Nephron (organoid): Measurements from ENCODE around the gene SLC39A13.

Experiments used
- H3K27ac Mint-ChIP-seq, 3 experiments: 2 replicates each; pipeline ENCODE4 v1.8.0; 2020; ENCODE audit warnings: mixed read lengths in 3 of 3, mild to moderate bottlenecking in 2 of 3, moderate library complexity in 1 of 3
- H3K27me3 Mint-ChIP-seq: 2 replicates; pipeline ENCODE4 v1.8.0; 2021; ENCODE audit warnings: low read depth, mild to moderate bottlenecking, moderate library complexity, mixed read lengths
- H3K36me3 Mint-ChIP-seq: 2 replicates; pipeline ENCODE4 v1.8.0; 2020; ENCODE audit warnings: low read depth, mixed read lengths
- H3K4me1 Mint-ChIP-seq: 2 replicates; pipeline ENCODE4 v1.8.0; 2020; ENCODE audit warnings: mixed read lengths
- H3K4me3 Mint-ChIP-seq, 3 experiments: 2 replicates each; pipeline ENCODE4 v1.8.0; 2020; ENCODE audit warnings: mild to moderate bottlenecking in 3 of 3, mixed read lengths in 3 of 3, moderate library complexity in 2 of 3
- H3K9me3 Mint-ChIP-seq: 2 replicates; pipeline ENCODE4 v1.8.0; 2020; ENCODE audit warnings: mixed read lengths
- TF ChIP-seq, protein P1 (sequence below), 3 experiments: fragments of 200-600 bp; sonication (generic); IDR thresholded peaks; one replicate each; pipeline ENCODE4 v1.5.0; 2021; ENCODE audit warnings: antibody characterized with exemption in 3 of 3; ENCODE audit not compliant: unreplicated experiment in 3 of 3

The SLC39A13 gene

DNA sequence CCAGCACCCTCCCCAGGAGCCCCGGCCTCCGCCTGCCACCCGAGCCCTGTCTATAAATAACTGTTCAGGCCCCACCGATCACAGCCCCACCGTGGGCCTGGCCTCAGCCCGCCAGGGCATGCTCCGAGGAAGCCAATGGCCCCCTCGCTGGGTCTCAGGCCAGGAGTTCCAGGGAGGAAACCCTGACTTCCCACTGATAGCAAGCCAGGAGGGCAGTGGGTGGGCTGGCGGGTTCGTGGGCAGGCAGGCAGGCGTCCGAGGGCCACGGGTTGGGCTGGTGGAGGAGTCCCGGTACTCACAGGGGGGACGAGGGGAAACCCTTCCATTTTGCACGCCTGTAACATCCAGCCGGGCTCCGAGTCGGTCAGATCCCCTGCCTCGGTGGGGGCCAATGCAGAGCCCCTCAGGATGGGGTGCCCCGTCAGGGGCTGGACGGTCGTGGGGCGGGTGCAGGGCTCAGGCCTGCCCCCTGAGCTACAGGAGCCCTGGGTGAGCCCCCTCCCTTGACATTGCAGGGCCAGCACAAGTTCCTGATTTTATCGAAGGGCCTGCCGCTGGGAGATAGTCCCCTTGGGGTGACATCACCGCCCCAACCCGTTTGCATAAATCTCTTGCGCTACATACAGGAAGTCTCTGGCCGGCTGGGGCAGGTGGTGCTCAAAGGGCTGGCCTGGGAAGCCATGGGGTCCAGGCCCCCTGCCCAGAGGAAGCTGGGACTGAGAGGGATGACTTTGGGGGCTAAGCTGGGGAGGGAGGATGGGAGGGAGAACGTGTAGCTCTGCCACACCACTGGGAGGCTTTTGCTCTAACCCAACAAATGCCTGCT is 30.2 kb upstream of the SLC39A13 start, which contains the start of gene SPI1:
SPI1 (minus strand) TSS at position 538 of the 826 bp plus-strand sequence; CDS start at position 344, 194 bp downstream.
- Mint-ChIP-seq H3K4me3 (no peak within 1 kb of the TSS), H3K36me3 (no peaks in the 10 kb centered on the region), H3K27me3 (no peaks in the 10 kb centered on the region), H3K9me3 (no peaks in the 10 kb centered on the region), H3K27ac (no peak within 1 kb of the TSS), H3K4me1 (no peaks in the 10 kb centered on the region)
- TF ChIP-seq, protein P1, sequence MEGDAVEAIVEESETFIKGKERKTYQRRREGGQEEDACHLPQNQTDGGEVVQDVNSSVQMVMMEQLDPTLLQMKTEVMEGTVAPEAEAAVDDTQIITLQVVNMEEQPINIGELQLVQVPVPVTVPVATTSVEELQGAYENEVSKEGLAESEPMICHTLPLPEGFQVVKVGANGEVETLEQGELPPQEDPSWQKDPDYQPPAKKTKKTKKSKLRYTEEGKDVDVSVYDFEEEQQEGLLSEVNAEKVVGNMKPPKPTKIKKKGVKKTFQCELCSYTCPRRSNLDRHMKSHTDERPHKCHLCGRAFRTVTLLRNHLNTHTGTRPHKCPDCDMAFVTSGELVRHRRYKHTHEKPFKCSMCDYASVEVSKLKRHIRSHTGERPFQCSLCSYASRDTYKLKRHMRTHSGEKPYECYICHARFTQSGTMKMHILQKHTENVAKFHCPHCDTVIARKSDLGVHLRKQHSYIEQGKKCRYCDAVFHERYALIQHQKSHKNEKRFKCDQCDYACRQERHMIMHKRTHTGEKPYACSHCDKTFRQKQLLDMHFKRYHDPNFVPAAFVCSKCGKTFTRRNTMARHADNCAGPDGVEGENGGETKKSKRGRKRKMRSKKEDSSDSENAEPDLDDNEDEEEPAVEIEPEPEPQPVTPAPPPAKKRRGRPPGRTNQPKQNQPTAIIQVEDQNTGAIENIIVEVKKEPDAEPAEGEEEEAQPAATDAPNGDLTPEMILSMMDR (IDR thresholded peaks at IDR 0.05; ENCODE audit: unreplicated experiment in 3 of 3), result no peak

DNA sequence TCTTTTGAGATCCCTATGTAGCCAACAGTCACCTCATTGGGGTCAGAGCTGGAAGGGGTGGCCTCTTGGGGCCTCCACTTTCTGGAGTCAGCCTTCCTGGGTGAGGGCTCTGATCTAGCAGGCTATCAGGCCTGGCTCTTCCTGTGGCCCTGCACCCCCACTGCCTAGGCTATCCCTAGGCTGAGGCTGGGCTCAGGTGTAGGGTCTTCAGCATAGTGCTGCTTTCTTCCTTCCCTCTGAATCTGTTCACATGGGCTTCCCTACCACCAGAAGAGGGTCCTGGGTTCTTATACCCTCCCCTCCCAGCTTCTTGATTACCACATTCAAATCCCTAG is 29.6 kb upstream of the SLC39A13 start:
- Mint-ChIP-seq H3K27ac (no peak overlapping the region), H3K27me3 (no peaks in the 10 kb centered on the region), H3K4me3 (no peak overlapping the region), H3K9me3 (no peaks in the 10 kb centered on the region), H3K4me1 (no peaks in the 10 kb centered on the region), H3K36me3 (no peaks in the 10 kb centered on the region)
- TF ChIP-seq, protein P1 (IDR thresholded peaks at IDR 0.05; ENCODE audit: unreplicated experiment in 3 of 3), result no peak

DNA sequence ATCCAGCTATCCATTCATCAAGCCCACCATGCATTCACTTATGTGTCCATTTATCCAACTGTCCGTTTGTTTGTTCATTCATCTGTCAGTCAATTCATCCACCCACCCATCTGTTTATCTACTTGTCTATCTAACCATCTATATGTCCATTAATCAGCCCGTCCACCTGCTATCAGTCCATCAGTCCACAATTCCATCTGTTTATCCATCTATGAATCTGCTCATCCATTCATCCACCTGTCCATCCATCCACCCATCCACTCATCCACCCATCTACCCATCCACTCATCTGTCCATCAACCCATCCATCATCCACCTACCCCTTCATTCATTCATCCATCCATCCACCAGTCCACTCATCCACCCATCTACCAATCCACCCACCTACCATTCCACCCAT is 29.1 kb upstream of the SLC39A13 start:
- Mint-ChIP-seq H3K4me3 (no peak overlapping the region), H3K27ac (no peak overlapping the region), H3K4me1 (no peaks in the 10 kb centered on the region), H3K27me3 (no peaks in the 10 kb centered on the region), H3K9me3 (no peaks in the 10 kb centered on the region), H3K36me3 (no peaks in the 10 kb centered on the region)
- TF ChIP-seq, protein P1 (IDR thresholded peaks at IDR 0.05; ENCODE audit: unreplicated experiment in 3 of 3), result no peak

DNA sequence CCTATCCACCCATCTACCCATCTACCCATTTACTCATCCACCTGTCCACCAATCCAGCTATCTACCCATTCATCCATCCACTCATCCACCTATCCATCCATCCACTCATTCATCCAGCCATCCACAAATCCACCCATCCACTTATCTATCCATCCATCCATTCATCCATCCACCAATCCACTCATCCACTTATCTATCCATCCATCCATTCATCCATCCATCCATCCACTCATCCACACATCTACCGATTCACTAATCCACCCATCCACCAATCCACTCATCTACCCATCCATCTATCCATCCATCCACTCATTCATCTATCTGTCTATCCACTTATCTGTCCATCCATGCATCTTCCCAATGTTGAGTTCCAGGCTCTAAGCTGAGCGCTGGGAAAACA is 28.3 kb upstream of the SLC39A13 start:
- H3K9me3 Mint-ChIP-seq, result no peaks in the 10 kb centered on the region
- no peak overlapping the region for H3K27ac Mint-ChIP-seq
- no peaks in the 10 kb centered on the region for H3K27me3 Mint-ChIP-seq
- H3K4me1 Mint-ChIP-seq, result no peaks in the 10 kb centered on the region
- no peak overlapping the region for H3K4me3 Mint-ChIP-seq
- no peaks in the 10 kb centered on the region for H3K36me3 Mint-ChIP-seq
- TF ChIP-seq, protein P1 (IDR thresholded peaks at IDR 0.05; ENCODE audit: unreplicated experiment in 3 of 3), result no peak

DNA sequence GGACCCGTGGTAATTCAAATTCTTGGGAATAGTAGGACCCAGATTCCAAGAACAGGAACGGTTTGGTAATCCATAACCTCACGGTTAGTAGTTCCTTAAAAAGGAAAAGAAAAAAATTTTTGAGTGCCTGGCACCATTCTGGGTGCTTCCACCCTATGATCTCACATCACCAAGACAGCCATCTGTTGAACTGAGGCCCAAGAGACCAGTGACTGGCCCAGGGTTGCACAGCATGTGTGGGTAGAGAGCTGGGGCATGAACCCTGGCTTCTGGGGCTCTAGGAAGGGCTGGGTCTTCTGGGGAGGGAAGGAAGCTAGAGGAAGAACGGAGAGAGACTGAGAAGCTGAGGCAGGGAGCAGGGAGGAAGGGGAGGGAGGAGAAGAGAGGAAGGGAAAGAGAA is 25.3 kb upstream of the SLC39A13 start:
- H3K36me3 Mint-ChIP-seq, result no peaks in the 10 kb centered on the region
- no peaks in the 10 kb centered on the region for H3K4me1 Mint-ChIP-seq
- TF ChIP-seq, protein P1 (IDR thresholded peaks at IDR 0.05; ENCODE audit: unreplicated experiment in 3 of 3), result no peak
- no peaks in the 10 kb centered on the region for H3K27me3 Mint-ChIP-seq
- H3K27ac Mint-ChIP-seq, result no peak overlapping the region
- no peak overlapping the region for H3K4me3 Mint-ChIP-seq
- no peaks in the 10 kb centered on the region for H3K9me3 Mint-ChIP-seq

DNA sequence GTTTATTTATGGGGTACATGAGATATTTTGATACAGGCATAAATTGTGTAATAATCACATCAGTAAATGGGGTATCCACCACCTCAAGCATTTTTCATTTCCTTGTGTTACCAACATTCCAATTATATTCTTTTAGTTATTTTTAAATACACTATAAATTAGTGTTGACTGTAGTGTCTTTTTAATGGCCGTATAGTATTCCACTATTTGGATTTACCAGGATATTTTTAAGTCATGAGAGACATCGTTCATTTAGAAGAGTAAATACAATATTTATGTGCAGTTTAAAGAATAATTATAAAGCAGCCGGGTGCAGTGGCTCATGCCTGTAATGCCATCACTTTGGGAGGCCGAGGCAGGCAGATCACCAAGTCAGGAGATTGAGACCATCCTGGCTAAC is 23.9 kb upstream of the SLC39A13 start:
- no peaks in the 10 kb centered on the region for H3K4me1 Mint-ChIP-seq
- H3K27ac Mint-ChIP-seq, result no peak overlapping the region
- no peaks in the 10 kb centered on the region for H3K27me3 Mint-ChIP-seq
- no peaks in the 10 kb centered on the region for H3K9me3 Mint-ChIP-seq
- no peaks in the 10 kb centered on the region for H3K36me3 Mint-ChIP-seq
- TF ChIP-seq, protein P1 (IDR thresholded peaks at IDR 0.05; ENCODE audit: unreplicated experiment in 3 of 3), result no peak
- H3K4me3 Mint-ChIP-seq, result no peak overlapping the region
